HEK293 (cell line): ENCODE data around the gene DNAJC12.

Source experiments
- GLIS1 ChIP-seq: fragments of 450-650 bp; formaldehyde crosslinking; IDR thresholded peaks from 2 replicates; pipeline ENCODE4 v1.5.1; 2016; ENCODE audit warnings: missing biosample characterization, missing genetic modification characterization
- HOXC10 ChIP-seq: sonication (generic); formaldehyde crosslinking; IDR thresholded peaks from 2 replicates; pipeline ENCODE4 v1.8.1; 2023; ENCODE audit warnings: mild to moderate bottlenecking, missing genetic modification reagents
- IKZF3 ChIP-seq: fragments of 450-650 bp; IDR thresholded peaks from 2 replicates; pipeline ENCODE4 v1.5.0; 2018; ENCODE audit warnings: missing biosample characterization, mild to moderate bottlenecking, missing genetic modification characterization, moderate library complexity
- KLF8 ChIP-seq: fragments of 450-650 bp; formaldehyde crosslinking; IDR thresholded peaks from 2 replicates; pipeline ENCODE4 v1.5.1; 2016; ENCODE audit warnings: missing biosample characterization, missing genetic modification characterization
- OVOL3 ChIP-seq: fragments of 450-650 bp; formaldehyde crosslinking; IDR thresholded peaks from 2 replicates; pipeline ENCODE4 v1.5.1; 2016; ENCODE audit warnings: missing biosample characterization, missing genetic modification characterization
- REPIN1 ChIP-seq: fragments of 450-650 bp; formaldehyde crosslinking; IDR thresholded peaks from 2 replicates; pipeline ENCODE4 v1.5.1; 2017; ENCODE audit warnings: missing biosample characterization, missing genetic modification characterization, low read depth
- SETDB1 ChIP-seq: IDR thresholded peaks from one replicate; pipeline ENCODE4 v1.6.1; 2017; ENCODE audit warnings: mild to moderate bottlenecking, low read length, moderate library complexity, mixed read lengths; ENCODE audit not compliant: insufficient read length
- YY1 ChIP-seq: fragments of 450-650 bp; formaldehyde crosslinking; IDR thresholded peaks from 2 replicates; pipeline ENCODE4 v1.5.1; 2018; ENCODE audit warnings: missing biosample characterization, missing genetic modification characterization
- YY2 ChIP-seq: fragments of 450-650 bp; formaldehyde crosslinking; IDR thresholded peaks from 2 replicates; pipeline ENCODE4 v1.5.1; 2016; ENCODE audit warnings: missing biosample characterization, missing genetic modification characterization
- ZBTB48 ChIP-seq: fragments of 450-650 bp; formaldehyde crosslinking; IDR thresholded peaks from 2 replicates; pipeline ENCODE4 v1.5.1; 2016; ENCODE audit warnings: missing biosample characterization, missing genetic modification characterization
- ZIC2 ChIP-seq: fragments of 450-650 bp; formaldehyde crosslinking; IDR thresholded peaks from 2 replicates; pipeline ENCODE4 v1.5.1; 2016; ENCODE audit warnings: missing biosample characterization, missing genetic modification characterization
- ZNF114 ChIP-seq: fragments of 450-650 bp; formaldehyde crosslinking; IDR thresholded peaks from 2 replicates; pipeline ENCODE4 v1.5.0; 2017; ENCODE audit warnings: missing biosample characterization, missing genetic modification characterization
- ZNF211 ChIP-seq: fragments of 450-650 bp; formaldehyde crosslinking; IDR thresholded peaks from 2 replicates; pipeline ENCODE4 v1.5.1; 2016; ENCODE audit warnings: low read depth, missing biosample characterization, missing genetic modification characterization
- ZNF221 ChIP-seq: fragments of 450-650 bp; formaldehyde crosslinking; IDR thresholded peaks from 2 replicates; pipeline ENCODE4 v1.5.1; 2017; ENCODE audit warnings: missing biosample characterization, missing genetic modification characterization, borderline replicate concordance
- ZNF26 ChIP-seq: fragments of 450-650 bp; formaldehyde crosslinking; IDR thresholded peaks from 2 replicates; pipeline ENCODE4 v1.5.1; 2016; ENCODE audit warnings: missing biosample characterization, missing genetic modification characterization
- ZNF266 ChIP-seq: fragments of 450-650 bp; formaldehyde crosslinking; IDR thresholded peaks from 2 replicates; pipeline ENCODE4 v1.5.1; 2016; ENCODE audit warnings: missing biosample characterization, missing genetic modification characterization, low read depth
- ZNF335 ChIP-seq: fragments of 450-650 bp; formaldehyde crosslinking; conservative IDR thresholded peaks from 2 replicates; pipeline ENCODE4 v1.5.1; 2016; ENCODE audit warnings: missing biosample characterization, missing genetic modification characterization
- ZNF398 ChIP-seq: fragments of 450-650 bp; formaldehyde crosslinking; IDR thresholded peaks from 2 replicates; pipeline ENCODE4 v1.5.1; 2017; ENCODE audit warnings: missing biosample characterization, missing genetic modification characterization
- ZNF510 ChIP-seq: fragments of 450-650 bp; formaldehyde crosslinking; IDR thresholded peaks from 2 replicates; pipeline ENCODE4 v1.5.1; 2018; ENCODE audit warnings: mild to moderate bottlenecking, missing genetic modification characterization, missing biosample characterization; ENCODE audit not compliant: insufficient replicate concordance
- ZNF571 ChIP-seq: fragments of 450-650 bp; formaldehyde crosslinking; IDR thresholded peaks from 2 replicates; pipeline ENCODE4 v1.5.0; 2017; ENCODE audit warnings: missing biosample characterization, missing genetic modification characterization
- ZNF621 ChIP-seq: fragments of 450-650 bp; formaldehyde crosslinking; IDR thresholded peaks from 2 replicates; pipeline ENCODE4 v1.5.1; 2017; ENCODE audit warnings: missing biosample characterization, missing genetic modification characterization
- ZNF777 ChIP-seq: fragments of 450-650 bp; formaldehyde crosslinking; IDR thresholded peaks from 2 replicates; pipeline ENCODE4 v1.5.1; 2017; ENCODE audit warnings: missing biosample characterization, missing genetic modification characterization, borderline replicate concordance
- ZNF837 ChIP-seq: fragments of 450-650 bp; formaldehyde crosslinking; IDR thresholded peaks from 2 replicates; pipeline ENCODE4 v1.5.1; 2016; ENCODE audit warnings: missing biosample characterization, missing genetic modification characterization
- TF ChIP-seq, protein P1 (sequence below): fragments of 450-650 bp; formaldehyde crosslinking; conservative IDR thresholded peaks from 2 replicates; pipeline ENCODE4 v1.5.1; 2016; ENCODE audit warnings: low read depth, missing biosample characterization, missing genetic modification characterization
- TF ChIP-seq, protein P2 (sequence below): fragments of 450-650 bp; formaldehyde crosslinking; IDR thresholded peaks from 2 replicates; pipeline ENCODE4 v1.5.1; 2016; ENCODE audit warnings: missing biosample characterization, missing genetic modification characterization
- TF ChIP-seq, protein P3 (sequence below): fragments of 450-650 bp; formaldehyde crosslinking; IDR thresholded peaks from 2 replicates; pipeline ENCODE4 v1.5.1; 2016; ENCODE audit warnings: missing biosample characterization, missing genetic modification characterization
- TF ChIP-seq, protein P4 (sequence below): fragments of 450-650 bp; formaldehyde crosslinking; IDR thresholded peaks from 2 replicates; pipeline ENCODE4 v1.5.1; 2016; ENCODE audit warnings: missing biosample characterization, missing genetic modification characterization

DNAJC12 gene

DNA sequence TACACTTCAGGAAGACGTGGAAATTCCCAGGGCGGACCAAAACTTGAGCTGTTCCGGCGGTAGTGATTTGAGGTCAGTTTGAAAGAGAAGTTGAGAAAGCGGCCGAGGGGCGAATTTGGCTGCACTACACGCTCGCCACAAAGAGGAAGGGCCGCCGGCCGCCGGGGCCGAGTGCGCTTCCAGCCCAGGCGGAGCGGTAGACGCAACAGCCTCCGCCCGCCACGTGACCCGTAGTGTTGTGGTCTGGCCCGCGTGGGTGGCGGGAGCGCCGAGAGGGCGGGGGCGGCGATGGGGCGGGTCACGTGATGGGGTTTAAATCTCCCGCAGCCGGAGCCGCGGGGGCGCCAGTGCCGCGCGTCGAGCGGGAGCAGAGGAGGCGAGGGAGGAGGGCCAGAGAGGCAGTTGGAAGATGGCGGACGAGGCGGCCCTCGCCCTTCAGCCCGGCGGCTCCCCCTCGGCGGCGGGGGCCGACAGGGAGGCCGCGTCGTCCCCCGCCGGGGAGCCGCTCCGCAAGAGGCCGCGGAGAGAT, 46.4 kb upstream of the DNAJC12 start, which contains the start of gene SIRT1 (continued):
- TF ChIP-seq YY1 (tag by site-specific recombination) (peak; percentile 69), KLF8 (peak; percentile 99), ZNF510 (tag by site-specific recombination) (no peak), SETDB1 (no peak), OVOL3 (tag by site-specific recombination) (no peak), ZNF114 (tag by site-specific recombination) (no peak), ZNF266 (tag by site-specific recombination) (no peak), ZNF335 (tag by site-specific recombination) (peak; percentile 94), YY2 (peak; percentile 75), ZNF26 (tag by site-specific recombination) (no peak), ZNF621 (tag by site-specific recombination) (no peak), HOXC10 (CRISPR knock-in tag) (no peak; the same call in 1 of the 2 replicates), ZNF837 (tag by site-specific recombination) (no peak), ZNF211 (tag by site-specific recombination) (no peak), ZBTB48 (tag by site-specific recombination) (no peak), ZNF777 (no peak), GLIS1 (tag by site-specific recombination) (peak; percentile 92), ZNF398 (tag by site-specific recombination) (peak; percentile 85), ZNF221 (no peak; the same call in 1 of the 2 replicates), ZIC2 (tag by site-specific recombination) (peak; percentile 83), IKZF3 (tag by site-specific recombination) (no peak), REPIN1 (tag by site-specific recombination) (no peak), ZNF571 (no peak)
- TF ChIP-seq, protein P1, sequence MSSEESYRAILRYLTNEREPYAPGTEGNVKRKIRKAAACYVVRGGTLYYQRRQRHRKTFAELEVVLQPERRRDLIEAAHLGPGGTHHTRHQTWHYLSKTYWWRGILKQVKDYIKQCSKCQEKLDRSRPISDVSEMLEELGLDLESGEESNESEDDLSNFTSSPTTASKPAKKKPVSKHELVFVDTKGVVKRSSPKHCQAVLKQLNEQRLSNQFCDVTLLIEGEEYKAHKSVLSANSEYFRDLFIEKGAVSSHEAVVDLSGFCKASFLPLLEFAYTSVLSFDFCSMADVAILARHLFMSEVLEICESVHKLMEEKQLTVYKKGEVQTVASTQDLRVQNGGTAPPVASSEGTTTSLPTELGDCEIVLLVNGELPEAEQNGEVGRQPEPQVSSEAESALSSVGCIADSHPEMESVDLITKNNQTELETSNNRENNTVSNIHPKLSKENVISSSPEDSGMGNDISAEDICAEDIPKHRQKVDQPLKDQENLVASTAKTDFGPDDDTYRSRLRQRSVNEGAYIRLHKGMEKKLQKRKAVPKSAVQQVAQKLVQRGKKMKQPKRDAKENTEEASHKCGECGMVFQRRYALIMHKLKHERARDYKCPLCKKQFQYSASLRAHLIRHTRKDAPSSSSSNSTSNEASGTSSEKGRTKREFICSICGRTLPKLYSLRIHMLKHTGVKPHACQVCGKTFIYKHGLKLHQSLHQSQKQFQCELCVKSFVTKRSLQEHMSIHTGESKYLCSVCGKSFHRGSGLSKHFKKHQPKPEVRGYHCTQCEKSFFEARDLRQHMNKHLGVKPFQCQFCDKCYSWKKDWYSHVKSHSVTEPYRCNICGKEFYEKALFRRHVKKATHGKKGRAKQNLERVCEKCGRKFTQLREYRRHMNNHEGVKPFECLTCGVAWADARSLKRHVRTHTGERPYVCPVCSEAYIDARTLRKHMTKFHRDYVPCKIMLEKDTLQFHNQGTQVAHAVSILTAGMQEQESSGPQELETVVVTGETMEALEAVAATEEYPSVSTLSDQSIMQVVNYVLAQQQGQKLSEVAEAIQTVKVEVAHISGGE (tag by site-specific recombination), result peak; percentile 77
- TF ChIP-seq, protein P2, sequence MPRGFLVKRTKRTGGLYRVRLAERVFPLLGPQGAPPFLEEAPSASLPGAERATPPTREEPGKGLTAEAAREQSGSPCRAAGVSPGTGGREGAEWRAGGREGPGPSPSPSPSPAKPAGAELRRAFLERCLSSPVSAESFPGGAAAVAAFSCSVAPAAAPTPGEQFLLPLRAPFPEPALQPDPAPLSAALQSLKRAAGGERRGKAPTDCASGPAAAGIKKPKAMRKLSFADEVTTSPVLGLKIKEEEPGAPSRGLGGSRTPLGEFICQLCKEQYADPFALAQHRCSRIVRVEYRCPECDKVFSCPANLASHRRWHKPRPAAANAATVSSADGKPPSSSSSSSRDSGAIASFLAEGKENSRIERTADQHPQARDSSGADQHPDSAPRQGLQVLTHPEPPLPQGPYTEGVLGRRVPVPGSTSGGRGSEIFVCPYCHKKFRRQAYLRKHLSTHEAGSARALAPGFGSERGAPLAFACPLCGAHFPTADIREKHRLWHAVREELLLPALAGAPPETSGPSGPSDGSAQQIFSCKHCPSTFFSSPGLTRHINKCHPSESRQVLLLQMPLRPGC (tag by site-specific recombination), result peak; percentile 78; the same call in 1 of the 2 replicates
- TF ChIP-seq, protein P3, sequence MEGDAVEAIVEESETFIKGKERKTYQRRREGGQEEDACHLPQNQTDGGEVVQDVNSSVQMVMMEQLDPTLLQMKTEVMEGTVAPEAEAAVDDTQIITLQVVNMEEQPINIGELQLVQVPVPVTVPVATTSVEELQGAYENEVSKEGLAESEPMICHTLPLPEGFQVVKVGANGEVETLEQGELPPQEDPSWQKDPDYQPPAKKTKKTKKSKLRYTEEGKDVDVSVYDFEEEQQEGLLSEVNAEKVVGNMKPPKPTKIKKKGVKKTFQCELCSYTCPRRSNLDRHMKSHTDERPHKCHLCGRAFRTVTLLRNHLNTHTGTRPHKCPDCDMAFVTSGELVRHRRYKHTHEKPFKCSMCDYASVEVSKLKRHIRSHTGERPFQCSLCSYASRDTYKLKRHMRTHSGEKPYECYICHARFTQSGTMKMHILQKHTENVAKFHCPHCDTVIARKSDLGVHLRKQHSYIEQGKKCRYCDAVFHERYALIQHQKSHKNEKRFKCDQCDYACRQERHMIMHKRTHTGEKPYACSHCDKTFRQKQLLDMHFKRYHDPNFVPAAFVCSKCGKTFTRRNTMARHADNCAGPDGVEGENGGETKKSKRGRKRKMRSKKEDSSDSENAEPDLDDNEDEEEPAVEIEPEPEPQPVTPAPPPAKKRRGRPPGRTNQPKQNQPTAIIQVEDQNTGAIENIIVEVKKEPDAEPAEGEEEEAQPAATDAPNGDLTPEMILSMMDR (tag by site-specific recombination), result peak; percentile 47; the same call in 1 of the 2 replicates
- TF ChIP-seq, protein P4, sequence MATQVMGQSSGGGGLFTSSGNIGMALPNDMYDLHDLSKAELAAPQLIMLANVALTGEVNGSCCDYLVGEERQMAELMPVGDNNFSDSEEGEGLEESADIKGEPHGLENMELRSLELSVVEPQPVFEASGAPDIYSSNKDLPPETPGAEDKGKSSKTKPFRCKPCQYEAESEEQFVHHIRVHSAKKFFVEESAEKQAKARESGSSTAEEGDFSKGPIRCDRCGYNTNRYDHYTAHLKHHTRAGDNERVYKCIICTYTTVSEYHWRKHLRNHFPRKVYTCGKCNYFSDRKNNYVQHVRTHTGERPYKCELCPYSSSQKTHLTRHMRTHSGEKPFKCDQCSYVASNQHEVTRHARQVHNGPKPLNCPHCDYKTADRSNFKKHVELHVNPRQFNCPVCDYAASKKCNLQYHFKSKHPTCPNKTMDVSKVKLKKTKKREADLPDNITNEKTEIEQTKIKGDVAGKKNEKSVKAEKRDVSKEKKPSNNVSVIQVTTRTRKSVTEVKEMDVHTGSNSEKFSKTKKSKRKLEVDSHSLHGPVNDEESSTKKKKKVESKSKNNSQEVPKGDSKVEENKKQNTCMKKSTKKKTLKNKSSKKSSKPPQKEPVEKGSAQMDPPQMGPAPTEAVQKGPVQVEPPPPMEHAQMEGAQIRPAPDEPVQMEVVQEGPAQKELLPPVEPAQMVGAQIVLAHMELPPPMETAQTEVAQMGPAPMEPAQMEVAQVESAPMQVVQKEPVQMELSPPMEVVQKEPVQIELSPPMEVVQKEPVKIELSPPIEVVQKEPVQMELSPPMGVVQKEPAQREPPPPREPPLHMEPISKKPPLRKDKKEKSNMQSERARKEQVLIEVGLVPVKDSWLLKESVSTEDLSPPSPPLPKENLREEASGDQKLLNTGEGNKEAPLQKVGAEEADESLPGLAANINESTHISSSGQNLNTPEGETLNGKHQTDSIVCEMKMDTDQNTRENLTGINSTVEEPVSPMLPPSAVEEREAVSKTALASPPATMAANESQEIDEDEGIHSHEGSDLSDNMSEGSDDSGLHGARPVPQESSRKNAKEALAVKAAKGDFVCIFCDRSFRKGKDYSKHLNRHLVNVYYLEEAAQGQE, result no peak
